GM21367 (cell line): ENCODE measurements around the gene EXT2.

Experiments used
- ATAC-seq: cut with Tn5 transposase; IDR thresholded peaks from one replicate; pipeline ENCODE4 v1.9.1; 2021; ENCODE audit not compliant: unreplicated experiment

Gene EXT2

GRCh38 chr11:44263738-44264437, 168.4 kb downstream of the EXT2 start:
- ATAC-seq, result no peak

- no peak for ATAC-seq
These were observed 168.9 kb downstream of the EXT2 start for GRCh38 chr11:44264438-44264749.

- no peak for ATAC-seq
These were observed 169.3 kb downstream of the EXT2 start for GRCh38 chr11:44264761-44265160.

GRCh38 chr11:44266056-44266780, 170.7 kb downstream of the EXT2 start:
- ATAC-seq, result no peak

GRCh38 chr11:44267006-44267749, 171.7 kb downstream of the EXT2 start:
- no peak for ATAC-seq

- ATAC-seq, result no peak
These were observed 172.5 kb downstream of the EXT2 start for GRCh38 chr11:44267750-44268613.

- no peak for ATAC-seq
These were observed 173.2 kb downstream of the EXT2 start for GRCh38 chr11:44268614-44269080.

- no peak for ATAC-seq
These were observed 174.2 kb downstream of the EXT2 start for GRCh38 chr11:44269369-44270351.

GRCh38 chr11:44270403-44271273, 175.2 kb downstream of the EXT2 start:
- no peak for ATAC-seq

GRCh38 chr11:44271286-44271685, 175.8 kb downstream of the EXT2 start:
- no peak for ATAC-seq

- no peak for ATAC-seq
These were observed 178.9 kb downstream of the EXT2 start for GRCh38 chr11:44274404-44274803.

GRCh38 chr11:44275241-44275640, 179.8 kb downstream of the EXT2 start:
- ATAC-seq, result no peak

GRCh38 chr11:44275961-44276550, 180.6 kb downstream of the EXT2 start:
- no peak for ATAC-seq

- ATAC-seq, result no peak
These were observed 182.0 kb downstream of the EXT2 start for GRCh38 chr11:44277196-44278090.

- ATAC-seq, result no peak
These were observed 184.0 kb downstream of the EXT2 start for GRCh38 chr11:44279483-44279882.

GRCh38 chr11:44280257-44280656, 184.8 kb downstream of the EXT2 start:
- ATAC-seq, result no peak

GRCh38 chr11:44281151-44281550, 185.7 kb downstream of the EXT2 start:
- ATAC-seq, result no peak
